H1 (cell line): ENCODE results near the gene NFATC1. TPM values are rescaled to one million over a fixed set of nuclear protein-coding genes. Genes with fewer than 3 reads are reported as not detected.

Experiments used
- CTCF ChIA-PET: fragments of 300-600 bp; sonication (Branson Sonifier 250); formaldehyde crosslinking; loops from one replicate; lab custom pipeline; 2021; ENCODE audit not compliant: partially characterized antibody; lab: Charles Lee
- POLR2A ChIA-PET: fragments of 300-600 bp; sonication (Branson Sonifier 250); formaldehyde crosslinking; loops from one replicate; lab custom pipeline; 2021; ENCODE audit warnings: inconsistent platforms; ENCODE audit not compliant: partially characterized antibody; lab: Charles Lee
- DNase-seq, 2 experiments: peaks; one replicate each; pipeline versions ENCODE4 v3.0.0 to v3.0.0-alpha.2; 2010 to 2022; ENCODE audit warnings: low spot score in 2 of 2, low read depth in 1 of 2, mixed read lengths in 1 of 2
- FAIRE-seq: peaks from 2 replicates; lab custom pipeline; 2011; peaks lifted over from hg19 to GRCh38; lab: Jason Lieb, UNC
- H2AFZ ChIP-seq: 2 replicates; pipeline ENCODE4 v1.8.1; 2012; ENCODE audit warnings: low read length, inconsistent platforms
- H2AK5ac ChIP-seq: 2 replicates; pipeline ENCODE4 v1.6.1; 2013; ENCODE audit warnings: low read depth, low read length
- H2BK120ac ChIP-seq: replicated peaks from 2 replicates; pipeline ENCODE3; 2013; ENCODE audit warnings: low read depth, low read length, inconsistent platforms
- H2BK12ac ChIP-seq: 2 replicates; pipeline ENCODE4 v1.6.1; 2013; ENCODE audit warnings: low read depth, low read length
- H2BK15ac ChIP-seq: 2 replicates; pipeline ENCODE4 v1.6.1; 2013; ENCODE audit warnings: low read length
- H2BK20ac ChIP-seq: 2 replicates; pipeline ENCODE4 v1.6.1; 2013; ENCODE audit warnings: low read length
- H2BK5ac ChIP-seq: 2 replicates; pipeline ENCODE4 v1.6.1; 2013; ENCODE audit warnings: low read depth, low read length
- H3K14ac ChIP-seq: 2 replicates; pipeline ENCODE4 v1.6.1; 2013; ENCODE audit warnings: inconsistent platforms; ENCODE audit not compliant: insufficient read length
- H3K18ac ChIP-seq: 2 replicates; pipeline ENCODE4 v1.6.1; 2013; ENCODE audit warnings: low read length; ENCODE audit errors: extremely low read depth
- H3K23ac ChIP-seq: 2 replicates; pipeline ENCODE4 v1.6.1; 2013; ENCODE audit warnings: inconsistent platforms; ENCODE audit not compliant: insufficient read length
- H3K23me2 ChIP-seq: 2 replicates; pipeline ENCODE4 v1.6.1; 2013; ENCODE audit warnings: low read depth, low read length
- H3K27ac ChIP-seq: 2 replicates; pipeline ENCODE4 v1.6.1; 2011; ENCODE audit warnings: low read depth, low read length, inconsistent platforms
- H3K27me3 ChIP-seq, 4 experiments: replicated peaks in 1 of 4; 1 replicate in 1 of 4; 2 replicates in 3 of 4; pipeline versions ENCODE4 v1.6.1 to v1.8.1; 2011 to 2013; ENCODE audit warnings: low read length in 3 of 4, mild to moderate bottlenecking in 3 of 4, inconsistent platforms in 2 of 4, mixed read lengths in 2 of 4, moderate library complexity in 1 of 4; ENCODE audit not compliant: control insufficient read depth in 3 of 4, insufficient read depth in 3 of 4; ENCODE audit errors: extremely low read depth in 1 of 4
- H3K36me3 ChIP-seq, 4 experiments: 2 replicates each; pipeline versions ENCODE4 v1.6.1 to v1.8.1; 2011 to 2013; ENCODE audit warnings: mild to moderate bottlenecking in 4 of 4, low read length in 3 of 4, moderate library complexity in 2 of 4, control low read depth in 1 of 4, inconsistent platforms in 1 of 4; ENCODE audit not compliant: insufficient read depth in 4 of 4, control insufficient read depth in 2 of 4
- H3K4ac ChIP-seq: replicated peaks from 2 replicates; pipeline ENCODE3; 2013; ENCODE audit warnings: low read length, low read depth, mixed read lengths, inconsistent platforms; ENCODE audit not compliant: insufficient read length
- H3K4me1 ChIP-seq, 4 experiments: replicated peaks in 1 of 4; 1 replicate in 1 of 4; 2 replicates in 3 of 4; pipeline versions ENCODE4 v1.6.1 to v1.8.1; 2011 to 2013; ENCODE audit warnings: low read length in 3 of 4, inconsistent platforms in 2 of 4, mixed read lengths in 1 of 4; ENCODE audit not compliant: insufficient read depth in 4 of 4, control insufficient read depth in 3 of 4
- H3K4me2 ChIP-seq, 2 experiments: 2 replicates each; pipeline versions ENCODE4 v1.6.1 to v1.8.1; 2011 to 2013; ENCODE audit warnings: low read depth in 2 of 2, low read length in 2 of 2, control low read depth in 1 of 2, inconsistent platforms in 1 of 2, mild to moderate bottlenecking in 1 of 2; ENCODE audit not compliant: insufficient read depth in 1 of 2
- H3K4me3 ChIP-seq, 4 experiments: fragments of 200-600, 300-600 bp in 1 of 4; sonication (generic), shearing (Covaris generic), sonication (Bioruptor Twin) in 1 of 4; 2 replicates each; pipeline versions ENCODE4 v1.5.1 to v1.8.1; 2011 to 2016; ENCODE audit warnings: low read length in 4 of 4, low read depth in 3 of 4, control low read depth in 2 of 4, inconsistent platforms in 2 of 4, mild to moderate bottlenecking in 2 of 4, mixed read lengths in 1 of 4, moderate library complexity in 1 of 4; ENCODE audit not compliant: insufficient read depth in 2 of 4; ENCODE audit errors: extremely low read depth in 1 of 4
- H3K56ac ChIP-seq: replicated peaks from 2 replicates; pipeline ENCODE3; 2013; ENCODE audit warnings: low read depth, mild to moderate bottlenecking, mixed read lengths, low read length, inconsistent platforms; ENCODE audit not compliant: insufficient read length
- H3K79me1 ChIP-seq: 2 replicates; pipeline ENCODE4 v1.6.1; 2013; ENCODE audit warnings: low read depth, low read length, control low read depth
- H3K79me2 ChIP-seq, 2 experiments: 2 replicates each; pipeline versions ENCODE4 v1.6.1 to v1.8.1; 2012 to 2013; ENCODE audit warnings: low read length in 2 of 2, mild to moderate bottlenecking in 2 of 2, inconsistent platforms in 1 of 2; ENCODE audit not compliant: insufficient read depth in 2 of 2, control insufficient read depth in 1 of 2
- H3K9ac ChIP-seq, 4 experiments: replicated peaks in 1 of 4; 1 replicate in 1 of 4; 2 replicates in 3 of 4; pipeline versions ENCODE4 v1.6.1 to v1.8.1; 2011 to 2013; ENCODE audit warnings: low read depth in 3 of 4, low read length in 3 of 4, control low read depth in 2 of 4, mild to moderate bottlenecking in 2 of 4, moderate library complexity in 2 of 4, inconsistent platforms in 1 of 4; ENCODE audit errors: extremely low read depth in 1 of 4
- H3K9me3 ChIP-seq, 2 experiments: 2 replicates each; pipeline versions ENCODE4 v1.6.1 to v1.8.1; 2012 to 2013; ENCODE audit warnings: mild to moderate bottlenecking in 2 of 2, moderate library complexity in 2 of 2, control low read depth in 1 of 2, inconsistent platforms in 1 of 2, low read depth in 1 of 2, low read length in 1 of 2, mixed read lengths in 1 of 2; ENCODE audit not compliant: insufficient read depth in 2 of 2
- H4K20me1 ChIP-seq, 2 experiments: replicated peaks in 1 of 2; 2 replicates each; pipeline versions ENCODE3 to v1.8.1; 2011 to 2013; ENCODE audit warnings: inconsistent platforms in 2 of 2, low read length in 2 of 2, mild to moderate bottlenecking in 1 of 2; ENCODE audit not compliant: insufficient read depth in 2 of 2, control insufficient read depth in 1 of 2
- H4K5ac ChIP-seq: 2 replicates; pipeline ENCODE4 v1.6.1; 2013; ENCODE audit warnings: low read length, low read depth, mixed read lengths, inconsistent platforms; ENCODE audit not compliant: insufficient read length
- H4K8ac ChIP-seq: 2 replicates; pipeline ENCODE4 v1.8.0; 2013; ENCODE audit warnings: mild to moderate bottlenecking, moderate library complexity, low read length, inconsistent platforms; ENCODE audit not compliant: insufficient read depth; ENCODE audit errors: extremely low read depth
- H4K91ac ChIP-seq: replicated peaks from 2 replicates; pipeline ENCODE3; 2013; ENCODE audit warnings: low read length, mixed read lengths, inconsistent platforms; ENCODE audit not compliant: insufficient read length
- BRCA1 ChIP-seq: IDR thresholded peaks from 2 replicates; pipeline ENCODE4 v1.6.1; 2012; ENCODE audit warnings: low read depth, low read length, improper control_type of control experiment
- CHD2 ChIP-seq: IDR thresholded peaks from 2 replicates; pipeline ENCODE4 v1.6.1; 2012; ENCODE audit warnings: low read length, improper control_type of control experiment
- CREB1 ChIP-seq: IDR thresholded peaks from 2 replicates; pipeline ENCODE4 v1.6.1; 2012; ENCODE audit warnings: inconsistent platforms
- FOSL1 ChIP-seq: IDR thresholded peaks from 2 replicates; pipeline ENCODE4 v1.6.1; 2011; ENCODE audit warnings: mild to moderate bottlenecking, low read depth, low read length, moderate library complexity; ENCODE audit not compliant: insufficient read depth
- HDAC2 ChIP-seq, 2 experiments: fragments of 300-600 bp in 1 of 2; sonication (generic) in 1 of 2; IDR thresholded peaks; 2 replicates each; pipeline ENCODE4 v1.6.1; 2011 to 2012; ENCODE audit warnings: low read depth in 2 of 2, low read length in 2 of 2, mild to moderate bottlenecking in 2 of 2, moderate library complexity in 2 of 2, borderline replicate concordance in 1 of 2, inconsistent platforms in 1 of 2
- HDAC6 ChIP-seq: IDR thresholded peaks from one replicate; pipeline ENCODE4 v1.7.1; 2012; ENCODE audit warnings: low read depth, mild to moderate bottlenecking, inconsistent platforms, low read length, moderate library complexity
- JUND ChIP-seq: IDR thresholded peaks from 2 replicates; pipeline ENCODE4 v1.6.1; 2011; ENCODE audit warnings: mild to moderate bottlenecking, improper control_type of control experiment, low read length
- KDM4A ChIP-seq: IDR thresholded peaks from one replicate; pipeline ENCODE4 v1.7.1; 2012; ENCODE audit warnings: low read depth, mild to moderate bottlenecking, moderate library complexity, low read length, inconsistent platforms; ENCODE audit not compliant: severe bottlenecking
- MAX ChIP-seq: IDR thresholded peaks from 2 replicates; pipeline ENCODE4 v1.6.1; 2012; ENCODE audit warnings: inconsistent platforms
- NANOG ChIP-seq: IDR thresholded peaks from 2 replicates; pipeline ENCODE4 v1.6.1; 2011; ENCODE audit warnings: low read length, low read depth, mild to moderate bottlenecking, inconsistent platforms; ENCODE audit not compliant: insufficient read depth, poor library complexity, severe bottlenecking
- POLR2A ChIP-seq, 2 experiments: IDR thresholded peaks; 1 replicate in 1 of 2; 2 replicates in 1 of 2; pipeline ENCODE4 v1.6.1; 2011; ENCODE audit warnings: low read depth in 2 of 2, low read length in 2 of 2, mild to moderate bottlenecking in 2 of 2; ENCODE audit errors: control extremely low read depth in 1 of 2
- POU5F1 ChIP-seq: IDR thresholded peaks from 2 replicates; pipeline ENCODE4 v1.6.1; 2011; ENCODE audit warnings: low read depth, mild to moderate bottlenecking, low read length, moderate library complexity
- SP1 ChIP-seq: IDR thresholded peaks from 2 replicates; pipeline ENCODE4 v1.6.1; 2011; ENCODE audit warnings: low read depth, low read length
- TEAD4 ChIP-seq: IDR thresholded peaks from 2 replicates; pipeline ENCODE4 v1.6.1; 2012; ENCODE audit warnings: low read depth, low read length, inconsistent platforms, mixed read lengths
- WGBS, 2 experiments: shearing (Covaris generic) in 1 of 2; methylation state at CpG; one replicate each; pipeline versions ENCODE4 v1.1.6 to v1.1.7; 2013 to 2015; ENCODE audit warnings: low lambda C conversion rate in 2 of 2, mixed read lengths in 2 of 2, inconsistent platforms in 1 of 2, low coverage in 1 of 2, missing lambda C conversion rate in 1 of 2; ENCODE audit not compliant: insufficient replicate concordance in 2 of 2, insufficient coverage in 1 of 2, insufficient read length in 1 of 2; ENCODE audit errors: extremely low coverage in 1 of 2, missing lambda C conversion rate in 1 of 2; 5-methylcytosine and 5-hydroxymethylcytosine counted together
- polyA plus RNA-seq, 7 experiments: library from polyadenylated mRNA; depleted of rRNA in 3 of 7; stranded (reverse) in 5 of 7; unstranded in 2 of 7; fragments of >200 nt in 5 of 7; fragments of 200-250 nt in 2 of 7; gene quantifications; 1 replicate in 5 of 7; 2 replicates in 1 of 7; 4 replicates in 1 of 7; pipeline versions ENCODE4 v1.2.1 to v1.2.3, GENCODE V29; 2011 to 2013; ENCODE audit warnings: missing spikeins in 2 of 7, mixed read lengths in 2 of 7
- total RNA-seq: library from RNA; stranded (reverse); fragmentation: NEBNext Ultra II Directional; extraction: Animal tissue kit (Norgen Biotek cat#: 25700); gene quantifications from 2 replicates; pipeline ENCODE4 v1.2.1, GENCODE V29; 2021

The NFATC1 gene
- total and polyA plus RNA-seq, 2 of the 8 experiments (the other 6 are each of a cell fraction or from before 2014, with no cell fraction given) = 2.0 to 6.6 TPM

GRCh38 chr18:79486356-79487182 lies 90.8 kb downstream of the NFATC1 start:
- no peak overlapping the region for H2AK5ac ChIP-seq
- H2BK15ac ChIP-seq = no peak overlapping the region
- H3K4ac ChIP-seq = no peak overlapping the region
- peaks cover 0 to 1% of the 10 kb centered on the region in 2 experiments for H4K20me1 ChIP-seq
- no peak overlapping the region for H2BK120ac ChIP-seq
- CTCF ChIA-PET = interaction anchor here (0.7 to 1.6 kb wide), 5 partner anchors 9 to 109 kb away, joined by 3 to 4 read pairs (median 3); no protein-coding TSS in a partner anchor
- DNase-seq (no peak), FAIRE-seq (no peak)
- no peak overlapping the region; the same call in 1 of the 2 replicates for H4K8ac ChIP-seq
- no peak overlapping the region for H4K5ac ChIP-seq
- H3K4me2 ChIP-seq = no peak overlapping the region
- H3K4me1 ChIP-seq = no peaks in the 10 kb centered on the region
- no peaks in the 10 kb centered on the region for H3K9me3 ChIP-seq
- H3K9ac ChIP-seq = no peak overlapping the region
- H3K18ac ChIP-seq = no peak overlapping the region
- H3K27ac ChIP-seq = no peak overlapping the region
- H3K23ac ChIP-seq = no peak overlapping the region
- 92% methylated on average over 38 of the region's 69 CpGs; no CpG with 5 or more reads in 1 of the 2 experiments for WGBS, 2 experiments
- no peak overlapping the region for H4K91ac ChIP-seq
- no peak overlapping the region for H3K14ac ChIP-seq
- H2AFZ ChIP-seq = no peak overlapping the region
- H2BK5ac ChIP-seq = no peak overlapping the region
- POLR2A ChIA-PET = no interaction called here
- H3K79me2 ChIP-seq = no peaks in the 10 kb centered on the region
- H3K4me3 ChIP-seq = no peak overlapping the region
- H2BK20ac ChIP-seq = no peak overlapping the region
- no peaks in the 10 kb centered on the region for H3K27me3 ChIP-seq
- no peaks in the 10 kb centered on the region for H3K79me1 ChIP-seq
- H3K56ac ChIP-seq = no peak overlapping the region
- no peaks in the 10 kb centered on the region for H3K36me3 ChIP-seq
- no peak overlapping the region for H2BK12ac ChIP-seq
- H3K23me2 ChIP-seq = no peaks in the 10 kb centered on the region
- no peak for TF ChIP-seq CREB1
- no peak for TF ChIP-seq NANOG
- no peak for TF ChIP-seq BRCA1
- no peak for TF ChIP-seq HDAC2 (IDR thresholded peaks at IDR 0.05; ENCODE audit: borderline replicate concordance in 1 of 2, low read depth in 2 of 2, low read length in 2 of 2)
- no peak for TF ChIP-seq JUND
- TF ChIP-seq FOSL1 = no peak
- no peak for TF ChIP-seq TEAD4
- no peak for TF ChIP-seq POLR2A (IDR thresholded peaks at IDR 0.05; ENCODE audit: control extremely low read depth in 1 of 2, low read depth in 2 of 2, low read length in 2 of 2)
- no peak for TF ChIP-seq SP1
- TF ChIP-seq HDAC6 = no peak
- no peak for TF ChIP-seq CHD2
- TF ChIP-seq MAX = no peak
- no peak for TF ChIP-seq KDM4A
- no peak for TF ChIP-seq POU5F1
